Epithelial cell of proximal tubule (primary cell): ENCODE measurements around the gene DUS2. TPM values are rescaled to one million over a fixed set of nuclear protein-coding genes. Genes with fewer than 3 reads are reported as not detected.

Experiments
- DNase-seq: peaks from one replicate; pipeline ENCODE4 v3.0.0-alpha.2; 2011; ENCODE audit warnings: low read depth
- H3K4me3 ChIP-seq: 2 replicates; pipeline ENCODE4 v1.5.1; 2011; ENCODE audit warnings: low read depth, mild to moderate bottlenecking, low read length
- total RNA-seq: library from RNA; depleted of rRNA; stranded (reverse); fragments of >200 nt; gene quantifications from 2 replicates; pipeline ENCODE4 v1.2.3, GENCODE V29; 2015
- TF ChIP-seq, protein P1 (sequence below): conservative IDR thresholded peaks from 2 replicates; pipeline ENCODE4 v1.5.1; 2012; ENCODE audit warnings: low read depth, mild to moderate bottlenecking, low read length

DUS2 gene
- total RNA-seq, 1 donor from 2014 or later: 20.9 TPM

DNA sequence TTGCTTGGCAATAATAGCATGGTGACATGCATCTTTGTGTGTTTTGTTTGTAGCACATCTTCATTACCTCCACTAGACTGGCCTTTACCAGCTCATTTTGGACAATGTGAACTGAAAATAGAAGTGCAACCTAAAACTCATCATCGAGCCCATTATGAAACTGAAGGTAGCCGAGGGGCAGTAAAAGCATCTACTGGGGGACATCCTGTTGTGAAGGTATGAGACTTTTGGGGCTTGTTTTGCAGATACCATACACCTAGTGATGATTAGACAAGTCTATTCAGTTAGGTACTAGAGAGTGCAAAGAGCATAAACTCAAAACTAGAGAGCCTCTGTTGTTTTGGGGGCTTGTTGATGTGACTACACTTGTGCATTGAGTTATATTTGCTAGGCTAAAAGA lies 103.3 kb downstream of the DUS2 start:
- TF ChIP-seq, protein P1, sequence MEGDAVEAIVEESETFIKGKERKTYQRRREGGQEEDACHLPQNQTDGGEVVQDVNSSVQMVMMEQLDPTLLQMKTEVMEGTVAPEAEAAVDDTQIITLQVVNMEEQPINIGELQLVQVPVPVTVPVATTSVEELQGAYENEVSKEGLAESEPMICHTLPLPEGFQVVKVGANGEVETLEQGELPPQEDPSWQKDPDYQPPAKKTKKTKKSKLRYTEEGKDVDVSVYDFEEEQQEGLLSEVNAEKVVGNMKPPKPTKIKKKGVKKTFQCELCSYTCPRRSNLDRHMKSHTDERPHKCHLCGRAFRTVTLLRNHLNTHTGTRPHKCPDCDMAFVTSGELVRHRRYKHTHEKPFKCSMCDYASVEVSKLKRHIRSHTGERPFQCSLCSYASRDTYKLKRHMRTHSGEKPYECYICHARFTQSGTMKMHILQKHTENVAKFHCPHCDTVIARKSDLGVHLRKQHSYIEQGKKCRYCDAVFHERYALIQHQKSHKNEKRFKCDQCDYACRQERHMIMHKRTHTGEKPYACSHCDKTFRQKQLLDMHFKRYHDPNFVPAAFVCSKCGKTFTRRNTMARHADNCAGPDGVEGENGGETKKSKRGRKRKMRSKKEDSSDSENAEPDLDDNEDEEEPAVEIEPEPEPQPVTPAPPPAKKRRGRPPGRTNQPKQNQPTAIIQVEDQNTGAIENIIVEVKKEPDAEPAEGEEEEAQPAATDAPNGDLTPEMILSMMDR: no peak
- DNase-seq: no peak
- H3K4me3 ChIP-seq: no peak overlapping the region

- DNase-seq: peak; percentile 74
- no peak overlapping the region for H3K4me3 ChIP-seq
- TF ChIP-seq, protein P1: no peak
These were observed 105.7 kb downstream of the DUS2 start for GRCh38 chr16:68128577-68129305.

Other genes starting within 250 kb of the DUS2 start
- gene RANBP10, start 216.7 kb upstream of the DUS2 start, total RNA-seq: 4.0 and 5.3 TPM in 2 replicates
- 0.07 and 0.52 TPM in 2 replicates for gene TSNAXIP1, start 216.4 kb upstream of the DUS2 start, total RNA-seq
- 33.7 and 45.7 TPM in 2 replicates for gene THAP11, start 181.0 kb upstream of the DUS2 start, total RNA-seq
- gene NUTF2, start 176.4 kb upstream of the DUS2 start, total RNA-seq: 219 and 549 TPM in 2 replicates
- 36.3 and 40.4 TPM in 2 replicates for gene CENPT, start 175.6 kb upstream of the DUS2 start, total RNA-seq
- gene EDC4, start 150.2 kb upstream of the DUS2 start, total RNA-seq: 61.1 and 61.2 TPM in 2 replicates
- 0.46 TPM in 1 of 2 replicates, not detected in the other for gene NRN1L, start 138.4 kb upstream of the DUS2 start, total RNA-seq
- gene PSKH1, start 130.0 kb upstream of the DUS2 start, total RNA-seq: 6.7 and 8.1 TPM in 2 replicates
- 1.6 and 2.1 TPM in 2 replicates for gene CTRL, start 91.4 kb upstream of the DUS2 start, total RNA-seq
- 54.1 and 58.1 TPM in 2 replicates for gene PSMB10, start 86.4 kb upstream of the DUS2 start, total RNA-seq
- gene LCAT, start 79.2 kb upstream of the DUS2 start, total RNA-seq: 7.5 TPM in 2 replicates
- 46.8 and 50.7 TPM in 2 replicates for gene SLC12A4, start 54.6 kb upstream of the DUS2 start, total RNA-seq
- gene DPEP3, start 42.8 kb upstream of the DUS2 start, total RNA-seq: not detected in 2 replicates
- not detected in 2 replicates for gene DPEP2, start 23.8 kb upstream of the DUS2 start, total RNA-seq
- gene DPEP2NB, start 7.4 kb upstream of the DUS2 start, total RNA-seq: not detected in 2 replicates
- 5.3 and 11.8 TPM in 2 replicates for gene DDX28, start 52 bp upstream of the DUS2 start, total RNA-seq
- gene NFATC3, start 62.1 kb downstream of the DUS2 start, total RNA-seq: 15.8 and 24.7 TPM in 2 replicates
- 25.5 and 26.7 TPM in 2 replicates for gene ESRP2, start 212.8 kb downstream of the DUS2 start, total RNA-seq
- 17.1 and 18.7 TPM in 2 replicates for gene PLA2G15, start 222.1 kb downstream of the DUS2 start, total RNA-seq
- gene SLC7A6, start 241.2 kb downstream of the DUS2 start, total RNA-seq: 10.6 and 25.3 TPM in 2 replicates